ENCODE results near the gene UNC5A. TPM values are rescaled to one million over a fixed set of nuclear protein-coding genes. Genes with fewer than 3 reads are reported as not detected.

UNC5A gene
- total RNA-seq, result 1 to 10 TPM; 1.7 to 2.0 TPM
- 1.8 TPM for polyA plus RNA-seq (ENCODE audit: insufficient read depth, low read depth, low replicate concordance)
- long read RNA-seq, donor 1, result 0 reads
- long read RNA-seq, donor 2, result 0 reads

- H3K36me3 ChIP-seq (ENCODE audit: low read depth, missing control alignments), result no peaks in the 10 kb centered on the region
- peak within 1 kb of the TSS; percentile 31 to 49 for H3K4me3 ChIP-seq
- H3K27ac ChIP-seq, result no peak within 1 kb of the TSS
- TF ChIP-seq CTCF (IDR thresholded peaks at IDR 0.05) (no peak), POLR2A (IDR thresholded peaks at IDR 0.05) (no peak)
- peaks cover 9% of the 10 kb centered on the region for H3K4me1 ChIP-seq
- H3K27me3 ChIP-seq, result no peaks in the 10 kb centered on the region
- intact Hi-C loops (cut with DNase I; ENCODE audit: low total_unique reads), result no loop called here
- peak; percentile 39 for DNase-seq
- H3K9me3 ChIP-seq, result no peaks in the 10 kb centered on the region
- 2% methylated on average over 45 of the region's 65 CpGs; no CpG with 5 or more reads in 1 of the 2 donors for WGBS, 2 donors
Observed at GRCh38 chr5:176810081-176810597, at the start of gene UNC5A. Gene UNC5A (plus strand): TSS chr5:176810559. CDS start chr5:176810751, 192 bp downstream.

DNA sequence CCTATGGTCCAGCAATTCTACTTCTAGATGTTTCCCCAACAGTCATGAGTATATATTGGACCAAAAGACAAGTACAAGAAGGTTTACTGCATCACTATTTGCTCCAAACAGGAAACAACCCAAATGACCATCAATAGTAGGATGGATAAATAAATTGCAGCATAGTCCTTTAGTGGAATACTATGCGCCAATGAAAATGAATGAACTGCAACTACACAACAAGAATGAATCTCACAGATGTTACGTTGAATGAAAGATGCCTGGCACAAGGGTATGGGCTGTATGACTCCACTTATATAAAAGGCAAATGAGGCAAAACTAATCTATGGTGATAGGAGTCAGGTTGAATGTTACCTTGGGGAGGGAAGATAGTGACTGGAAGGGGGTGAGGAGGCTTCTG, 48.6 kb upstream of the UNC5A start:
- intact Hi-C loops (cut with DNase I; ENCODE audit: low total_unique reads), result no loop called here
- H3K4me3 ChIP-seq, result no peak overlapping the region
- H3K27me3 ChIP-seq, result no peaks in the 10 kb centered on the region
- no peaks in the 10 kb centered on the region for H3K4me1 ChIP-seq
- no peak for TF ChIP-seq POLR2A (IDR thresholded peaks at IDR 0.05)
- TF ChIP-seq CTCF (IDR thresholded peaks at IDR 0.05), result no peak
- H3K36me3 ChIP-seq (ENCODE audit: low read depth, missing control alignments), result no peaks in the 10 kb centered on the region
- no peak overlapping the region for H3K27ac ChIP-seq
- 90 to 93% methylated on average over 2 of the region's 2 CpGs for WGBS, 2 donors
- H3K9me3 ChIP-seq, result no peaks in the 10 kb centered on the region
- no peak for DNase-seq

- TF ChIP-seq CTCF (IDR thresholded peaks at IDR 0.05) (no peak), POLR2A (IDR thresholded peaks at IDR 0.05) (no peak)
- Histone ChIP-seq H3K4me3 (no peak overlapping the region), H3K27me3 (no peaks in the 10 kb centered on the region), H3K36me3 (ENCODE audit: low read depth, missing control alignments) (no peaks in the 10 kb centered on the region), H3K9me3 (no peaks in the 10 kb centered on the region), H3K27ac (no peak overlapping the region), H3K4me1 (no peaks in the 10 kb centered on the region)
- no peak for DNase-seq
- 64 to 65% methylated on average over 9 of the region's 9 CpGs for WGBS, 2 donors
- intact Hi-C loops (cut with DNase I; ENCODE audit: low total_unique reads), result no loop called here
Observed at GRCh38 chr5:176762489-176762888, 47.9 kb upstream of the UNC5A start.

DNA sequence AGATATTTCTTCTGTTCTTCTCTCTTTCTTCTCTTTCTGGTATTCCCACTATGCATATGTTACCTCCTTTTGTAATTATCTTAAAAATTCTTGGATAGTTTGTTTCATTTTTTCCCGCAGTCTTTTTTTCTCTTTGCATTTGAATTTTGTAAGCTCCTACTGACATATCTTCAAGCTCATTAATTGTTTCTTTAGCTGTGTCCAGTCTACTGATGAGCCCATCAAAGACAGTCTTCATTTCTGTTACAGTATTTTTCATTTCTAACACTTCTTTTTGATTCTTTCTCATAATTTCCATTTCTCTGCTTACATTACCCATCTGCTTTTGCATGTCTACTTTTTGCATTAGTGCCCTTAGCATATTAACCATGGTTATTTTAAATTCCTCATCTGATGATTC, 44.7 kb upstream of the UNC5A start:
- H3K36me3 ChIP-seq (ENCODE audit: low read depth, missing control alignments), result no peaks in the 10 kb centered on the region
- H3K4me3 ChIP-seq, result no peak overlapping the region
- intact Hi-C loops (cut with DNase I; ENCODE audit: low total_unique reads), result no loop called here
- H3K4me1 ChIP-seq, result no peaks in the 10 kb centered on the region
- no peak for TF ChIP-seq POLR2A (IDR thresholded peaks at IDR 0.05)
- DNase-seq, result no peak
- H3K9me3 ChIP-seq, result no peaks in the 10 kb centered on the region
- H3K27me3 ChIP-seq, result no peaks in the 10 kb centered on the region
- 59 to 89% methylated on average over 1 of the region's 1 CpG for WGBS, 2 donors
- no peak overlapping the region for H3K27ac ChIP-seq

DNA sequence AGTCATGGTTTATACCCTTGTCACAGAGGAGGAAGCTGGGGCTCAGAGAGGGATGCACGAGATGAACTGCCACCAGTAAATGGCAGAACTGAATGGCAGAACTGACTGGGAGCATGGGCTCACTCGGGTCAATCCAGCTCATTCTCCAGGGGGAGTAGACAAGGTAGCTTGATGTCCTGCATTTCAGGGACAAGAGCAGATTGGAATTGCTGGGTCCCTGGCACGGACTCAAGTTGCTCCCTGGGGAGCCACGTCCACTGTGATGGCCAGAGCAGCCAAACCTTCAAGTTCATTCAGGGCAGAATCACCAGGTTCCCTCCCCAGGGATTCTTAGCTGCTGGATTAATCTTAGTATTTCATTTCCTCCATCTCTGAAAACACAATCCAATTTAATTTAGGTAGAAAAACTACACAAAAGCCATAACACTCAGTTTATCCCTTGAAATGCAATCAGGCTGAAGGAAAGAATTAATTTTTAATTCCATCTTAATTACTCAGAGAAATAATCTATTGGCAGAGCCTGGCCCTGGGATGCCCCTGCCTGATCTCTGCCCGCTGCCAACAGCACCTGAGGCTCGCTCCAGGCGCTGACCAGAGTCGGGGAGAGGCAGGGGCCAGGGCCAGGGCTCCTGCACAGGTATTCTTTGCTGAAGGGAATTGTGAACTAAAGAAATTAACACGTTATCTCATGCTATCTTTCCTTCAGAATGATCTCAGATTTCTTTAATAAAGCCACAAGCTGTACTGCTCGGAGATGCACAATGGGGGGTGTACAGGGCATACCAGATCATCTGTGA, 42.0 kb upstream of the UNC5A start:
- H3K27ac ChIP-seq, result no peak overlapping the region
- intact Hi-C loops (cut with DNase I; ENCODE audit: low total_unique reads), result no loop called here
- no peak overlapping the region for H3K4me3 ChIP-seq
- H3K36me3 ChIP-seq (ENCODE audit: low read depth, missing control alignments), result no peaks in the 10 kb centered on the region
- no peaks in the 10 kb centered on the region for H3K27me3 ChIP-seq
- TF ChIP-seq CTCF (IDR thresholded peaks at IDR 0.05), result no peak
- no peak for TF ChIP-seq POLR2A (IDR thresholded peaks at IDR 0.05)
- WGBS, 2 donors, result 76 to 81% methylated on average over 10 of the region's 10 CpGs
- DNase-seq, result peak; percentile 3
- H3K9me3 ChIP-seq, result no peaks in the 10 kb centered on the region
- no peaks in the 10 kb centered on the region for H3K4me1 ChIP-seq

All from testis (tissue), 5 donors.